Fibroblast of skin of right quadriceps (primary cell): ENCODE data around the gene TC2N.
"Not testable (repeated sequence)": the region's sequence is repeated elsewhere in the genome, so short reads cannot be mapped to it uniquely, and the experiment has no call there.

Experiments used
- DNase-seq: peaks from one replicate; pipeline ENCODE4 v3.0.0-alpha.2; 2013

Gene TC2N

DNA sequence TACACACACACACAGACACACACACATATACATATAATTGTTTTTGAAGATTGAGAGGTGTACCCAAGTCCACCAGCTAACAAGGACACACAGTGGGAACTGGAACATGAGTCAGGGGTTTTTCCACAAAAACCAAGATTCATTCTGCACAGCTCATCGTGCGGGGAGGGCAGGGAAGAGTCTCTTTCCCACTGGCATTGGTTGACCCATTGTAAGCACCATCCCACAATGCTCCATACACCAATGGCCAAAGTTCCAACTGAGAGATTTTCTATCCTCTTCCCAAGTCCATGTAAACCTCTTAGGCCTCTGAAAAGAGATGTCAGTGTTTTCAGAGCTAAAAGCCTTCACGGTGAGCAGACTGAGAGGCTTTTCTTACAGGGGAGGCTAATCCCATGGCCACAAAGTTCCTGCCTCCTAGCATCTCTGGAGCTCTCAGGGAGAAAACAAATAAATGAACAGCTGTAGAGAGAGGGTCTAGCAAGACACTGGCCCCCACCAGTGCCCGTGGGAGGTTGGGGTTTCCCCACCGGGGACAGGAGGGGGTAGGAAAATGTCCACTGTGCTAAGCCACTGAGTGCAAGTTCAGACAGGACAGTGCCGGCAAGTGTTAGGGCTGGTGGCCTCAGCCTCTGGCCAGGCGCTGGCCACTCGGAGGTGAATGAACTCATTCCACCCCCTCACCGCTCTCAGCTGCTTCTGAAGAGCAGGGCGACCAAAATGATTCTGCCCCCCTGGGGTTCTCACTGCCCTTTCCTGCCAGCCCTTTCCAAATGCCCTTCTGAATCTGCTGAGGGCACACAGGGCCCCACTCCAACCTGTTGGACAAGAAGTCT lies 21.5 kb upstream of the TC2N start:
- no peak for DNase-seq

DNA sequence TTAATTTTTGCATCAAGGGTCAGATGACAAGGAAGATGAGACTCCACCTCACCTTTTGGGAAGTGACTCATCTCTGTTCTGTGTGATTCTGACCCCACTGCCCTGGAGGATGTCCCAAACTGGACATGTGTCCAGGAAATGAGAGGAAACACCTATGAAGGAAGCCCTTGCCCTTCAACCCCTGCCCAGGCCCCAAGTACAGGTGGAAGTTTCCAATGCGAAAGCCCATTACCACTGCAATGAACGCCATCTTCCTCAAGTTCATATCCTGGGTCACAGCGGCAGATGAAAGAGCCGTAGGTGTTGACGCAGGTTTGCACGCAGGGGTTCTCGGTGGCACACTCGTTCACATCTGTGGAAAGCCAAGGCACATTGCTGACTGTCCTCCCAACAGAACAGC lies 19.6 kb upstream of the TC2N start:
- no peak for DNase-seq

DNA sequence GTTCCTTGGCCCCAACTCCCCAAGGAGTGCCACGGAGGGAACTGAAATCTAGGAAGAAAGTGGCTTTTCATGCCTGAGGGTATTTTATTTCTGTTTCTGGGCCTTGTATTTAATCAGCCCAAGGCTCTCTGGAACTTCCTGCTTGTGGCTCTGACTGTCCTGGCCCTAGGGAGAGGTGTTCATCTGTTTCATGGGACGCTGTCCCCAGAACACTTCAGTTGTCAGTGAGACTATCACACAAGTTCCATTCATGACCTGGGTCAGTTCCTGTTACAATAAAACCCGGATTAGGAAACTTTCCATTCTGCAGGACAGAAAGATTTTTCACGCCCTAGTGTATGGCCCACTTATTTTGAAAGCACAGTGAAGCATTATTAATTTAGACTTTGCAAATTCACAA lies 18.5 kb upstream of the TC2N start:
- DNase-seq: no peak

DNA sequence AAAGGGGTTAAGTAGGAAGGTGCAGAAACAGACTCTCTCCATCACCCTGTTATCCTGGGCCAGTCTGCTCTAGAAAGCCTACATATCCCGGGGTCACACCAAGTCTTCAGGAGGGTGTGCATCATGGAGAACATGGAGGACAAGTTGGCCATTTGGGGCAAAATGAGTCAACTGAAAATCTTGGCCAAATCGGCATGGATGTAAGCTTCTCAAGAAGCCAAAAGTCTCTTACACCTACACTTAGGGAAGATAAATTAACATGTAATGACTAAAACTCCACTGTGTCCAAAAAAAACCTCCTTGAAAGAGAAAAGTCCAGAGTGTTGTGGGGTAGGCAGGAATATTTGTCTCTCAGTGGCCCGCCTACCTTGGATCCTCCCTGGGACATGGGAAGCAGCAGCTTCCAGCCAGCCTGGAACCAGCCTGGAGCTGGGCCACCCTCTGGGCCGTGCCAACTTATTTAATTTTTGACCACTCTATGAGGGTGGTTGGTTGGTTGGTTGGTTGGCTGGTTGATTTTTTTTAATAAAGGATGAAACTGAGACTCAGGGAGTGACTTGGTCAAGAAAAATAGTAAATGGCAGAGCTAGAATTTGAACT lies 17.9 kb upstream of the TC2N start:
- no peak for DNase-seq

DNA sequence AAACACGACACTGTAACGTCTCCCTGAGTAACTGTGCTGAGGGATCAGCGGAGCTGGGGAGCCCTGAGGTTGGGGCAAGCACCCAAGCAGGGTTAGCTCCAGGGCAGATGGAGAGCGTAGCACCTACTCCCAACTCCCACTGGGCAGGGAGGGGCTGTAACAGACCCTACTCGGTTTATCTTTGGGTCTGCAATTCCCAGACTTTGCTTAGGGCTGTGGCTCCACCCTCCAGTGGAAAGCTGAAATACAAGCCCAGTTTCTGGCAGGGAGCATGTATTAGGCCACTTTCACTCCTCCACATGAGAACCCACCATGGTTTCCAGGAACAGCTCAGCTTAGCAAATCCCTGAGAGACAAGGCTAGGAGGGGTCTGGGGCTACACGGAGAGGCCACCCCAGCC lies 17.3 kb upstream of the TC2N start:
- DNase-seq: no peak

DNA sequence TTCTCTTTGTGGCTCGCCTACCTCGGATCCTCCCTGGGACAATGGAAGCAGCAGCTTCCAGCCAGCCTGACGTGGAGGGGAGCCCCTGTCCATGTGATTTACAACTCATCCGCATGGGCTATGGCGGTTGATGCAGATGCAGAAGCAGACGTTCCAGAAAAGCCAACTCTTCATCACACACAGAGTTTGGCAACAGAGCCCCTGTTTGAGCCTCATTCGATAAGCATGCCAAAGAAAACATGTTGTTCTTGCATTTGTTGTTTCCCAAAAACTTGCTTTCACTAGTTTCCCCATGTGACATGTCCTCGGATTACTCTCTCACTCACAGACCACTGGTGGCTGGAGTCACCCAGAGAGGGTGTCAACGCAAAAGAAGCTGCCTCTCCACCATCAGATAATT lies 16.4 kb upstream of the TC2N start:
- no peak for DNase-seq

DNA sequence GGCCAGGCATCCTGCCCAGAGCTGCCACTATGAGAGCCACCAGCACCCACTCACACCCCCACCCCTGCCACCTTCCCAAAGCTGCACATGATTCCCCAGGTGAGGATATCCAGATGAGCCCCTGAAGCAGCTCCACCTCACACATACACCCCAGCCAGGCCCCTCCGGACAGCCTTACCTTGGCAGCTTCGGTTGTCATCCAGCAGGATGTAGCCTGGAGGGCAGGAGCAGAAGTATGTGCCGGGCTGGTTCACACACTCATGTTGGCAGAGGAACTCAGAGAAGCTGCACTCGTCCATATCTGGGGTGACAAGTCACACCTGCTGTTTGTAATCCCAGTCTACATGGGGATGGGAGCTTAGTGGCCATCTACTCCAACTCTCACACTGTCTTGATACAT lies 15.4 kb upstream of the TC2N start:
- DNase-seq: no peak

DNA sequence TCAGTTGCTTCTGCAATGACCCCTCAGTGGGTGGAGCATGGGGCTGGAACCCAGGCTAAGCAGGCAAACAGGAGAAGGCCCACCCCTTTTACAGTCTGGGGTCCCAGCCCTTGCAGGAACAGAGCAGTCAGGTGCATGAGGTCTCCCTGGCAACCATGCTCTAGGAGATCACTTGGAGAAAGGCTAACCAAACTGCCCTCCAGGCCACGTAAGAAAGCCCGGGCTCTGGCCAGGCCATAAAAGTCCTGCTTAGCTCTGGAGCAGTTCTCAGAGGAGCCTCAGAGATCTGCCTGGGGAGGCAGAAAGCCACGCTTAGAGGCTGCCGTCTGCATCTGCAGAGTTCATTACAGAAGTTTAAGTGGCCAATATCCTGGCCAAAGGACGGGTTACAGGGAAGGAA lies 15.0 kb upstream of the TC2N start:
- DNase-seq: no peak

DNA sequence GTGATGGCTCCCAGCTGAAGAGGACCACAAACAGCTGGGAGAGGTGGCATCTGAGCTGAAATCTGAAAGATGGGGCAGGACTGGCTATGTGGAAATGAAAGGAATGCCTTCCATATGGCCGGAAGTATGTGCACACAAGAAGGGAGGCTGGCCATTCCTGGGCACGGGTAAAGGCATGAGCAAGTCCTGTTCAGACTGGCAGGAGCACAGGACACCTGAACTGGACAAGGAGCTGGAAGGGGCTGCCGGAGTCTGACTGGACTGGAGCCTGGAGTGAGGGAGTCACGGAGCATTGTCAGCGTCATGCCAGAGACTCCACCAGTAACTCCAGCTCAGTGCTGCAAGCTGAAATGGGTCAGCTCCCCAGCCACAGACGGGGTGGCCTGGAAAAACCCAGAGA lies 11.9 kb upstream of the TC2N start:
- DNase-seq: no peak

DNA sequence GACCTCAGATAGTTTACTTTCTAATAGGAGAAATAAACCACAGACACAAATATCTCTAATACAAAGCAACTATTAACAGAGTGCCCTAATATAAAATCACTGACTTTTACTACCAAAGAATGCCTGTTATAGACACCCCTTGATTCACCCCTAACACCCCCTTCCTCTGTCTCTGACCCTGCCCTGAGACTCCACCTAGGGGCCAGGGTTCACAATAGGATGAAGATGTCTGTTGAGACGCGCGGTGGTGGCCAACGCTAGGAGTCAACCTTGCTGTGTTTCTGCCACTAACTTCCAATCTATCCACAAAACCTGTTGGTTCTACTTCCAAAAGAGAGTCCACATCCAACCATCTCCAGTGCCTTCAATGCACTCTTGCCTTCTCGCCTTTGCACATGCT lies 10.9 kb upstream of the TC2N start:
- no peak for DNase-seq

DNA sequence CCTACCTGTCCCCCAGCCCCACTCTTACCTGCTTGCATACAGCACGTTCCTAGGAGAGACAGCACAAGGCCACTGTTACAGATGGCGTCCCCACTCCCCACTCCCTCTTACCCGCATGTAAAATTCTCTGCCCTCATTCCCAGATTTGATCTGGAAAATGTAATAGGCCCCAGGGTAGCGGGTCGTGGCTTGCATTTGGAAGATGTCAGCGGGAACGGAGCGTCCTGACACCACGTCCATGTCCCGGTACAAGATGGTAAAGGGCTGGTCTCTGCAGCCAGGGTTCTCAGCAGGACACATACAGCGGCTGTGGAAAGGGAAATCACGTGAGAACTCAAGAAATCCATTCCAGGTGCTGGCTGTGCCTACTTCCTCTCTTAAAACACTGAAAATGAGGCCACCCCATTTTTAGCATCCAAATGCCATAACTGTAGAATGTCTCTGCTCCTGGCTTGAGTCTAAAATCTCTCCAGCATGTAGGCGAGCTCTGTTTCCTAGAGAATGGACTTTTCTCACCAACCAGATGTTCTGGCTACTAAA lies 10.1 kb upstream of the TC2N start:
- no peak for DNase-seq

DNA sequence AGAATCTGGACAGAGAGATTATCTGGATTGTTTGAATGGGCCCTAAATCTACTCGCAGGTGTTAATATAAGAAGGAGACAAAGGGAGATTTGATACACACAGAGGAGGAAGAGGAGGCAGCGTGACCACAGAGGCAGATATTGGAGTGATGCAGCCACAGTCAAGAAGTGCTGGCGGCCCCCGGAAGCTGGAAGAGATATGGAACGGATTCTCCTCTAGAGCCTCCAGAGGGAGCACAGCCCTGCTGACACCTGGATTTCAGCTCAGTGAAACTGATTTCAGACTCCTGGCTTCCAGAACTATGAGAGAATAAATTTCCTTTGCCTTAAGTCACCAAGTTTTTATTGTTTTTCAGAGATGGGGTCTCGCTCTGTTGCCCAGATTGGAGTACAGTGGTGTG lies 9.2 kb upstream of the TC2N start:
- DNase-seq: no peak

DNA sequence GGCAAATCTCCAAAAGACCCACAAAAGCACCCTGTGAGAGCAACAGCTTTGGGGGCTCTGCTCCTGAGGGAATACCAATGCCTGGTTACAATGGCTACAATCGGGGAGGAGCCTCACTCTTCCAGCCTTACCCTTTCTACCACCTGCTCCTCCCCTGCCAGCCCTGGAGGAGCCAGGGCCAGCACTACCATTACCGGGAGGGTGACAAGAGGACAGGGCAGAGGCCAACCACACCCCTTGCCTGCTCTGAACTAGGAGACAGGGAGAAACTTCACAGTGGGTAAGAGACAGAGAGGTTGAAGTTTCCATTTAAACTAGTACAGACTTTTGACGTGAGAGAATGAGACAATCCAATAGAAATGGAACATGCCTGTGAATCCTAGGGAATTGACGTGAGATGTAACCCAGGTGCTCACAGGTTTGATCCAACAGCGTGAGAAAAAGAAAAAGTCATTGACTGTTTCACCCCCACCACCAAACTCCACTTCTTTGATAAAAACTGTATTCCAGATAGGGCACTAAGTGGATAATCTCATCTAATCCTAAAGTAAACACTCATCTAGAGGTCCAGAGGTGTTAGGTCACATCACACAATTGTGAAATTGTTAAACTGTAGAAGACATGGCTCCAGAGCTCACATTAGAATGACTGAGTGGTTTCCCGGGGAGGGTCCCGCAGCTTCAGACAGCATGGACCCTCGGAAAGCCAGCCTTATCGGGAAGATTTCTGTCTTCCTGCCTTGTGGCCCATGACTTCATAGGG lies 8.4 kb upstream of the TC2N start:
- no peak for DNase-seq

DNA sequence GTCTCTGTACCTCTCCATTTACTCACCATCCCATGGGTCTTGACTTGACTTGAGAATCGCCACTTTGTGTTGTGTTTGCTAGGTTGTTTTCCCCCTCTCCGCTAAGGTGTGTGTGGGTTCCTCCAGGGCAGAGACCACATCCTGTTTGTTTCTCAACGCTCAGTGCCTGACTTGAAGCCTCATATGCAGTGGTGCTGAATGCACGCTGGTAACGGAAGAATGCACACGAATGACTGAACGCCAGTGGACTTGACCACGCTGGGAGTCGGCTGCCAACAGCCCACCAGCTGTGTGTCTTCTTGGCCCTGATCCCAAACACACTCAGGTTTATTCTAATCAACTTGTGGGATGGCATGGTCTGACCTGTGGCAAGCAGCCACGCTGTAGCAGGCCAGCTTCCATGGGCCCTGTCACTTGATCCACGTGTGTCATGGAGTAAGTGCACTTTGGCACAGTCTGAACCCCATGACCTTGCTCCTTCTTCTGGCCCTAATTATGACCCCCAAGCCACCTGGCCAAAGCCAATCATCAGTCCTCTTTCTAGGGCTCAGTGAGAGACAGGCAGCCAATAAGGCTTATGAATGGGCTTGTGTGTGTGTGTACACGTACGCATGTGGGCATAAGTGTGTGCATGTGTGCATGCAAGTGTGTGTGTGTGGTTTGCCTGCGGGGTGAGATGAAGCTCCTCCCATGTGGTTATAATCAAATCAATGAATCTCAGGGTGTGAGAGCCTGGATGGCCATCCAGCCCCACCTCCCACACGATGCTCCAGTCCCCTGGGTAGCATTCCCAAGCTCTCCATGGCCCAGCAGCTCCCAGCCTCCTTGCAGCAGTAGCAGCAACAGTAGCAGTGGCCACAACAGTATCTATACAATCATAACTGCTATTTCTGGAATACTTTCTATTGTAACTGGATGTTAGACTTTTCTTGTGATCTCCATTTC lies 6.4 kb upstream of the TC2N start:
- DNase-seq: peak; percentile 5

DNA sequence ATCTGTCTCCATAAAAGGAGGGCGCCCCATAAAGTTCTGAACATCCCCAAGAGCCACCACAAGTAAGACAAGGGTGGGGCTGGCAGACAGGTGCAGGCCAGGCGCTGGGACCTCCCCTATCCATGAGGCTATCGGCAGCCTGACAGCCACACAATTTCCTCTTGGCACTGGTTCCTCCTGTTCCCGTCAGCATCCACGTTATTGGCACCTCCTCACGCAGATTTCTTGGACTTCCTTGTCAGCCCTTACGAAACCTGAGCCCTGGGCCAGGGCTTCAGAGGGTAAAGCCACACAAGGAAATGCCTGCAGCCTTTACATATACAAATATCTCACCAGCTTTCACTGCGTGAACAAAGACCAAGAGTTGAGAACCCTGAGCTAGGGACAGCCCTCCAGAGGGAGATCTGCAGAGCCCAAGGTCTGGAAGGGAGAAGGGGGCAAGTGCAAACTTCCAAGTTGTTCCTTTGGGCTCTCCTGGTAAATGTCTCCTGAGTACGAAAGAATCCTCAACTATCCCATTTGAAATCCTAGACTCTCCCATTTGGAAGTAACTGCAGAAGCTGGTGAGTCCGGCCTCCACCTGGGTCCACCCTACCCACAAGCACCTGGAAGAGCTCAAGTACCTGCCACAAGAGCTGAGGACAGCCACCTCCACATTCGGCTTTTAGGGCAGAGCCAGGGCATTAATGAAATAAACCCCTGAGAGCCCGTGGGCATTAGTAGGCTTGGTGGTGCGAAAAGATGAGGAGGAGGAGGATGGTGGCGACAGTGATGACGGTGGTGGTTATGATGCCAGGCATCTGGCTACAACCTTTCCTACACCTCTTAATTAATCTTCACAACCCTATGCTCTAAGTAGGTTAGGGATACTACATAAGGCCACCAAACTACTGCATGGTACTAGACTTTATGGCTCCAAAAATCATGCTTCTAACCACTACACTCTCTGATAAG lies 5.5 kb upstream of the TC2N start:
- DNase-seq: peak; percentile 43

DNA sequence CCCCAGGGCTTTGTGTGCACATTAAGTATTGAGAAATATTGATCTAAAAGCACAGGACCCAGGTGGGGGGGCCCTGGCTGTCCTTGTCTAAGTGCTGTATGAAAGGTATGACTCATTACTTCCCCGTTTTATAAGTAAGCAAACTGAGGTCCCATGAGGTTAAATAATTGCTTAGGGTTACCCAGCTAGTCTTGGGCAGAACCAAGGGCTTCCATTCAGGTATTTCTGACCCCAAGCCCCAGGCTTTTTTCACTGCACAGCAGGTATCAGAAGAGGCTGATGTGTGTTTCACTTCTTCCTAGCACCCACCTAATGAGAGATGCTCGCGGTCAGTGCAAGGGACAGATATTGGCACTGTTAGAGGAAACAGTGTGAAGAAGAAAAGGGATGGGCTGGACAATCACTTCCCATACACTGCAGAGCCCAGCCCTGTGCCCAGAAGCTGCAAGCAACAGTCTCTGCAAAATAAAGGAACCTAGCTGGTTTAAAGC lies 4.7 kb upstream of the TC2N start:
- no peak for DNase-seq

DNA sequence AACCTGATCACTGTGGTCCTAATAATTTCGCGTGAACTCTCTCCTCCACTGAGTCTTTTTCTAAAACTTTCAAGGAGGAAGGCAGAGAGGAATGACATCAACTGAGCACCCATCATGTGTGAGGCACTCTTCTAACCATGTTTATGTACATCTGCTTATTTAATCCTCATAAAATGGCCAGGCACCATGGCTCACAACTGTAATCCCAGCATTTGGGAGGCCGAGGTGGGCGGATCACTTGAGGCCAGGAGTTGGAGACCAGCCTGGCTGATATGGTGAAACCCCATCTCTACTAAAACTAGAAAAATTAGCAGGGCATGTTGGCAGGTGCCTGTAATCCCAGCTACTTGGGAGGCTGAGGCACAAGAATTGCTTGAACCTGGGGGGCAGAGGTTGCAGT lies 4.1 kb upstream of the TC2N start:
- not testable (repeated sequence) for DNase-seq

DNA sequence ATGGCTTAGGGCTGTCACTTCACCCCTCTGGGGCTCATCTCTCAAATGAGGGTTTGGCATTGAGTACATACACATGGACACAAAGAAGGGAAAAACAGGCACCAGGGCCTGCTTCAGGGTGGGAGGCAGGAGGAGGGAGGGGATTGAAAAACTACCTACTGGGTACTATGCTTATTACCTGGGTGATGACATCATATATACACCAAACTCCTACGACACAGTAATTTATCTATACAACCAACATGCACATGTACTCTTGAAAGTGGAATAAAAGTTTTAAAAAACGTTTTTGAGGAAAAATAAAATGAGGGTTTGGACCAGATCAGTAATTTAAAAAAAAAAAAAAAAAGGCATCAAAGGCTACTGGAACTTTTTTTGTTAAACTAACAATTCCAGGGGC lies 3.6 kb upstream of the TC2N start:
- DNase-seq: no peak

DNA sequence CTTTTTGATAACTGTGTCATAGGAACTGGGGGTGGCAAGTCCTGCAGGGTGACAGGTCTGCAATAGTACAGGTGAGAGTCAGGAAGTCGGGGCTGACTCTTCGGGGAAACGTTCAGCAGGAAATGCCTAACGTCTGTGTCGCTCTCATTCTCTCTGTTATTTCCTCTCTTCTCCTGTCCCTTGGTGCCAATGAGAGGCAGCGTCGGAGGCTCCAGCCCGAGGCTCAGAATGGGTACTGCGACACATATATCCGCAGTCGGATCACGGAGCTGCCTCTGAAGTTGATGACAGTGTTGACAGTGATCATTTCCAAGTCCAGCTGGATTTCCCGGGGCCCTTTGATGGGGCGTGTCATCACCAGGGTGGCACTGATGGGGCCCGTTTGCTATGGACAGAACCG lies 2.7 kb upstream of the TC2N start:
- DNase-seq: no peak

DNA sequence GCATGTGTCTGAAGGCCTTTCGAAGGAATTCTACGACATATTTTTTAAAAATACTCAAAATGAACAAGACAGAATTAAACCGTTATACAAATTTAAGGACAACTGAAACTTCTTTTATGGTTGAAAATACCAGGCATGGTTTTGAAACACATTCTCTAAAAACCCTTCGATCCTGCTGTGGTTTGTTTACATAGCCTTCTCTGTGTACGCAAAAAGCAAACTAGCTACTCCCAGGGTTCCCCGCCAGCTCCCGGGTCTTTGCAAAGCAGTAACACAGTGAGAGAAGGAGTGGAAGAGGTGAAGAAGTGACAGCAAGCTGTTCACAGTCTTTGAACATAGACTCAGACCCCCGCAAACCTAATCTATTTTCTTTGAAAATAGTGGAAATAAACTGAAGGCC lies 2.2 kb upstream of the TC2N start:
- no peak for DNase-seq
